ENCODE results near the gene PI16.

PI16 gene

GRCh38 chr6:37005827-37006567, 51.5 kb downstream of the PI16 start:
- no peak for DNase-seq (ENCODE audit: low read depth)
- TF ChIP-seq MYC (IDR thresholded peaks at IDR 0.05; ENCODE audit: low read depth, low read length) (no peak), MAX (IDR thresholded peaks at IDR 0.05; ENCODE audit: low read depth, low read length) (no peak), CTCF (IDR thresholded peaks at IDR 0.05; ENCODE audit: low read depth, low read length) (no peak), POLR2A (IDR thresholded peaks at IDR 0.05; ENCODE audit: extremely low read depth, insufficient read length) (no peak)
- no peak overlapping the region for H3K4me3 ChIP-seq (ENCODE audit: low read depth, low read length)

DNA sequence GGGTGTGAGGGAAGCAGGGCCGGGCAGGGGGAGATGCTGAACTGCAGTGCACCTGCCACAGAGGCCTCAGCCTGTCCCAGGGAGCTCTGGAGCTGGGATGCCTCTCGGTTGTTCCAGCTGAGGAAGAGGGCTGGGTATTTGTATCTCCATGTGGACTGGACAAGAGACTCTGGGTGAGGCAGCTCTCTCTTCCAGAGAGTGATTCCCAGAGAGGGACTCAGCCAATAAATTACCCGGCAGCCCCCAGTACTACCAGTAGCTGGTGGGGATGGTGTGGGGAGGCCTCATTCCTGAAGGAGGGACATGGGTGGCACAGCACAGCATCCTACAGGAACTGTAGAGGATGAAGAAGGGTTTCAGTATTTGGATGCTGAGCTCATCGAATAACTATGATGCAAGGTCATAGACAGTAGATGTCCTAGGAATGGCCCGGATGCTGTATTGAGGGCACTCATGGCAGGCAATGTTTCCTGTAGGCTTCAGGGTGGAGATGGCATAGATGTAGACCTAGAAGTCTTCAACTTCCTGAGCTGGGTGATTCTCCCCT, 52.3 kb downstream of the PI16 start:
- no peak for DNase-seq (ENCODE audit: low read depth)
- TF ChIP-seq CTCF (IDR thresholded peaks at IDR 0.05; ENCODE audit: low read depth, low read length), result no peak
- no peak for TF ChIP-seq MYC (IDR thresholded peaks at IDR 0.05; ENCODE audit: low read depth, low read length)
- no peak for TF ChIP-seq POLR2A (IDR thresholded peaks at IDR 0.05; ENCODE audit: extremely low read depth, insufficient read length)
- TF ChIP-seq MAX (IDR thresholded peaks at IDR 0.05; ENCODE audit: low read depth, low read length), result no peak
- H3K4me3 ChIP-seq (ENCODE audit: low read depth, low read length), result no peak overlapping the region

DNA sequence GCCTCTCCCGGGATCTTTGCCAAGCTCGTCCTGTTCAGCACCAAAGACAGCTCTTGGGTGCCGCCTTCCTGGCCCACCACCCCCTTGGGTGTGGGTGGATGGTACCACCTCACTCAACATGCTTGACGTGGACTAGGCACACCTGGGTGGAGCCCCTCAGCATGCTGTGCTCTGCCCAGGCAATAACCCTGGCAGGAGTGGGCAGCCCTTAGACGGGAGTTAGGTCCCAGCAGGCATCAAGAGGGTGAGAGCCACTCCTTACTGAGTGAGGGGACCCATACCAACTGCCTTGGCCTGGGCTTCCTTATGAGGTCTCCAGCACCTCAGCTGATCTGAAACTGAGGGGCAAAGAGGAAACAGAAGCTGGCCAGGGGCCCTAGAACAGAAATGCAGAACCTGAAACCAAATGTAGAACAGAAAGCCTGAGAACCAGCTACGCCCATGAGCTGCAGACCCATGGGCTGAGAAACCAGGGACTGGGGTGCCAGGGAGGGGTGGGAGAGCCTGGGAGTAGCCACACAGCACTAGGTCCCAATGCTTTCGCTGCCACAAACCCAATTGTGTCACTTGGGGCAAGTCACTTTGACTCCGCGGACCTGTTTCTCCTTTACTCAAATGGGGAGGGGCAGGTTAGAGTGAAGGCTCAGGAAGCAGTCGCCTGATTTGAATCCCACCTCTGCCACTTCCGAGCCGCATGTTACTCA, 53.0 kb downstream of the PI16 start:
- no peak overlapping the region for H3K4me3 ChIP-seq (ENCODE audit: low read depth, low read length)
- DNase-seq (ENCODE audit: low read depth), result peak; percentile 40

DNA sequence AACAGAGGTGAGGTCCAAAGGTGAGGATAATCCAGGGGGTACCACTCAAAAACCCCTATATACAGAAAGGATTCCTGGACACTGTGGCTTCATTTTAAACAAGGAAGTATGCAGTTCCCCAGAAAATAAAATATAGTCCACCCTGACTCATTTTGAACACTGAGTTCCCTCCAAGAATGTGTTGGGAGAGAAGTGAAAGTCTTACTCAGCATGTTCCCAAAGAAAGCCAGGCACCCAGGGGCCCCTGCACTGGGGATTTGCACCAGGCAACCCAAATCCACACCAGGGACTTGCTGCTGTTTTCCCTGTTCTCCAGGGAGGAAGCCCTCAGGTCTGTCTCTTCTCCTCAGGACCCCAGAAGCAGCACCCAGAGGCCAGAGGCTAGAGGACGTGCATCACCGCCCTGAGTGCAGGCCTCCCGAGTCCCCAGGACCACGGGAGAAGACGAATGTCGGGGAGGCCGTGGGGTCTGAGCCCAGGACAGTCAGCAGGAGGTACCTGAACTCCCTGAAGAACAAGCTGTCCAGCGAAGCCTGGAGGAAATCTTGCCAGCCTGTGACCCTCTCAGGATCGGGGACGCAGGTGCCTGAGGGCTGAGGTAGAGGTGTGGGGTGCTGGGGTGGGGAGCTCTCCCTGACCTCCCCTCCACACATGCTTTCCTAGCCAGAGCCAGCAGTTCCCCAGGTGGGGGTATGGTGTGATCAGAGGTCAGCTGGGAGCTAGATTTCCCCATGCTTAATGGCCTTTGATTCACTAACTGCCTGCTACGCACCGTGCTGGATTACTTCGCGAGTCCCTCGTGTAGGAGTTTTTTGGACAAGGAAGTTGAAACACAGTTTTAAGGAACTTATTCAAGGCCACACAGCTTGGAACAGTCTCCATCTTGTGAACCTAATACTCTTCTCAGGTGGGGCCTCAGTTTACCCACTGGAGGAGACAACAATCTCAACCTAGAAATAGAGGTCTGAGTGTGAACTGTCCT, 54.2 kb downstream of the PI16 start:
- no peak for DNase-seq (ENCODE audit: low read depth)
- no peak overlapping the region for H3K4me3 ChIP-seq (ENCODE audit: low read depth, low read length)
- TF ChIP-seq POLR2A (IDR thresholded peaks at IDR 0.05; ENCODE audit: extremely low read depth, insufficient read length) (no peak), CTCF (IDR thresholded peaks at IDR 0.05; ENCODE audit: low read depth, low read length) (no peak), MAX (IDR thresholded peaks at IDR 0.05; ENCODE audit: low read depth, low read length) (no peak), MYC (IDR thresholded peaks at IDR 0.05; ENCODE audit: low read depth, low read length) (no peak)

More for the DNA sequence above, 53.0 kb downstream of the PI16 start:
- TF ChIP-seq MYC (IDR thresholded peaks at IDR 0.05; ENCODE audit: low read depth, low read length), result no peak
- TF ChIP-seq MAX (IDR thresholded peaks at IDR 0.05; ENCODE audit: low read depth, low read length), result no peak
- no peak for TF ChIP-seq CTCF (IDR thresholded peaks at IDR 0.05; ENCODE audit: low read depth, low read length)
- TF ChIP-seq POLR2A (IDR thresholded peaks at IDR 0.05; ENCODE audit: extremely low read depth, insufficient read length), result no peak

GRCh38 chr6:37010402-37010892, 55.9 kb downstream of the PI16 start:
- no peak for TF ChIP-seq MYC (IDR thresholded peaks at IDR 0.05; ENCODE audit: low read depth, low read length)
- no peak for TF ChIP-seq CTCF (IDR thresholded peaks at IDR 0.05; ENCODE audit: low read depth, low read length)
- no peak for TF ChIP-seq POLR2A (IDR thresholded peaks at IDR 0.05; ENCODE audit: extremely low read depth, insufficient read length)
- no peak for TF ChIP-seq MAX (IDR thresholded peaks at IDR 0.05; ENCODE audit: low read depth, low read length)
- no peak for DNase-seq (ENCODE audit: low read depth)
- H3K4me3 ChIP-seq (ENCODE audit: low read depth, low read length), result no peak overlapping the region

All from NB4 (cell line).